ENCODE data around the gene ACTR6. TPM values are rescaled to one million over a fixed set of nuclear protein-coding genes. Genes with fewer than 3 reads are reported as not detected.
A peak's percentile ranks its signal among the peaks of the same experiment; 100 is the strongest.

Gene ACTR6
- total RNA-seq, 1 donor from 2014 or later: 23.9 TPM

DNA sequence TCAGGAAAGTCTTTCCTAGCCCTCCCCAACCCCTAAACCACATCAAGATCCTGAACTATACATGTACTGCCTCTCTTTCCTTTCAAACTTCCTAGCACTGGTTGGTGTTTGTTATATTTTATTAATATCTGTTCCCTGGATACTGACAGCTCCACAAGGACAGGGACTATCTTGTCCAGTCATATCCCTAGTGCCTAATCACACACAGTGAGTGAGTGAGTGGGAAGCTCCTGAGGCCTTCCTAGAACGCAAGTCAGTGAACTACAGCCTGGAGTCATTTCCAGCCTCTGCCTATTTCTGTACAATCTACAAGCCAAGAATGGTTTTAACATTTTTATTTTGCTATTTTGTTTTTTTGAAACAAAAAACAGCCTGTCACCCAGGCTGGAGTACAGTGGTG lies 7.5 kb upstream of the ACTR6 start:
- DNase-seq (ENCODE audit: low read depth) (no peak), FAIRE-seq (no peak)
- Mint-ChIP-seq H3K36me3 (ENCODE audit: low read depth, unreplicated experiment) (no peaks in the 10 kb centered on the region), H3K27ac (ENCODE audit: unreplicated experiment) (no peak overlapping the region), H3K4me3 (ENCODE audit: unreplicated experiment) (no peak overlapping the region), H3K9me3 (ENCODE audit: unreplicated experiment) (no peaks in the 10 kb centered on the region), H3K27me3 (ENCODE audit: low read depth, unreplicated experiment) (no peaks in the 10 kb centered on the region), H3K4me1 (ENCODE audit: low read depth, unreplicated experiment) (peaks cover 3% of the 10 kb centered on the region)
- no peaks in the 10 kb centered on the region for H3K36me3 ChIP-seq (ENCODE audit: insufficient read depth, low read length)
- TF ChIP-seq EZH2 (IDR thresholded peaks at IDR 0.05; ENCODE audit: insufficient read depth, low read length): no peak
- TF ChIP-seq, protein P1, sequence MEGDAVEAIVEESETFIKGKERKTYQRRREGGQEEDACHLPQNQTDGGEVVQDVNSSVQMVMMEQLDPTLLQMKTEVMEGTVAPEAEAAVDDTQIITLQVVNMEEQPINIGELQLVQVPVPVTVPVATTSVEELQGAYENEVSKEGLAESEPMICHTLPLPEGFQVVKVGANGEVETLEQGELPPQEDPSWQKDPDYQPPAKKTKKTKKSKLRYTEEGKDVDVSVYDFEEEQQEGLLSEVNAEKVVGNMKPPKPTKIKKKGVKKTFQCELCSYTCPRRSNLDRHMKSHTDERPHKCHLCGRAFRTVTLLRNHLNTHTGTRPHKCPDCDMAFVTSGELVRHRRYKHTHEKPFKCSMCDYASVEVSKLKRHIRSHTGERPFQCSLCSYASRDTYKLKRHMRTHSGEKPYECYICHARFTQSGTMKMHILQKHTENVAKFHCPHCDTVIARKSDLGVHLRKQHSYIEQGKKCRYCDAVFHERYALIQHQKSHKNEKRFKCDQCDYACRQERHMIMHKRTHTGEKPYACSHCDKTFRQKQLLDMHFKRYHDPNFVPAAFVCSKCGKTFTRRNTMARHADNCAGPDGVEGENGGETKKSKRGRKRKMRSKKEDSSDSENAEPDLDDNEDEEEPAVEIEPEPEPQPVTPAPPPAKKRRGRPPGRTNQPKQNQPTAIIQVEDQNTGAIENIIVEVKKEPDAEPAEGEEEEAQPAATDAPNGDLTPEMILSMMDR (IDR thresholded peaks at IDR 0.05; ENCODE audit: insufficient read depth, low read depth, low read length): no peak
- no peak overlapping the region for H3K9ac ChIP-seq (ENCODE audit: low read length)
- no peak overlapping the region for H2AFZ ChIP-seq (ENCODE audit: low read depth, low read length)
- no peak overlapping the region for H3K4me2 ChIP-seq (ENCODE audit: low read length)
- H3K27me3 ChIP-seq (ENCODE audit: insufficient read depth, low read length): no peaks in the 10 kb centered on the region
- no peak overlapping the region for H3K4me3 ChIP-seq (ENCODE audit: insufficient read depth, low read depth, low read length)
- no peaks in the 10 kb centered on the region for H3K4me1 ChIP-seq (ENCODE audit: insufficient read depth, low read length)
- no peaks in the 10 kb centered on the region for H4K20me1 ChIP-seq (ENCODE audit: insufficient read depth, low read length)
- no peaks in the 10 kb centered on the region for H3K9me3 ChIP-seq (ENCODE audit: insufficient read depth, low read depth, low read length)
- no peaks in the 10 kb centered on the region for H3K79me2 ChIP-seq (ENCODE audit: insufficient read depth, low read length)
- no peak overlapping the region for H3K27ac ChIP-seq (ENCODE audit: low read depth, low read length)

DNA sequence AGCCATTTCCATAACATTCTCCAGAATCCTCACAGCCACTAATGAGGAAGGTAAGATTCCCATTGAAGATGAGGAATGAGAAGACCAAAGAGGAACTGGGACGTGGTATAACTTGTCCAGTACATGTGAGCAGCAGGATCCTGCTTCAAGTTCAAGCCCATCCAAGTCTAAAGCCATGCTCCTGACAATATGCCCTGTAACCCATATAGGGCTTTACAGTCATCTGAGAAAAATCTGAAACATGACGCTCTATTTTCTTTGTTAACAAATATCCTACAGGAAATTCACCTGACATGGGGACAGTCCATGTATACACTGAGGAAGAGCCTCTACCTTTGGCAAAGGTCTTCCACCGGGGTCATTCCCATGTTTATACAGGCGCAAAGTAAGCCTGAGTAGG lies 3.1 kb upstream of the ACTR6 start:
- H3K27me3 Mint-ChIP-seq (ENCODE audit: low read depth, unreplicated experiment): no peaks in the 10 kb centered on the region
- Histone ChIP-seq H2AFZ (ENCODE audit: low read depth, low read length) (no peak overlapping the region), H3K27me3 (ENCODE audit: insufficient read depth, low read length) (no peaks in the 10 kb centered on the region), H3K79me2 (ENCODE audit: insufficient read depth, low read length) (peaks cover 18% of the 10 kb centered on the region), H4K20me1 (ENCODE audit: insufficient read depth, low read length) (no peaks in the 10 kb centered on the region), H3K4me2 (ENCODE audit: low read length) (no peak overlapping the region), H3K27ac (ENCODE audit: low read depth, low read length) (no peak overlapping the region), H3K9me3 (ENCODE audit: insufficient read depth, low read depth, low read length) (no peaks in the 10 kb centered on the region), H3K9ac (ENCODE audit: low read length) (no peak overlapping the region), H3K4me3 (ENCODE audit: insufficient read depth, low read depth, low read length) (no peak overlapping the region), H3K36me3 (ENCODE audit: insufficient read depth, low read length) (no peaks in the 10 kb centered on the region), H3K4me1 (ENCODE audit: insufficient read depth, low read length) (peaks cover 7% of the 10 kb centered on the region)
- no peak overlapping the region for H3K4me3 Mint-ChIP-seq (ENCODE audit: unreplicated experiment)
- no peak overlapping the region for H3K27ac Mint-ChIP-seq (ENCODE audit: unreplicated experiment)
- FAIRE-seq: no peak
- H3K9me3 Mint-ChIP-seq (ENCODE audit: unreplicated experiment): no peaks in the 10 kb centered on the region
- peaks cover 5% of the 10 kb centered on the region for H3K4me1 Mint-ChIP-seq (ENCODE audit: low read depth, unreplicated experiment)
- no peak for TF ChIP-seq EZH2 (IDR thresholded peaks at IDR 0.05; ENCODE audit: insufficient read depth, low read length)
- TF ChIP-seq, protein P1 (IDR thresholded peaks at IDR 0.05; ENCODE audit: insufficient read depth, low read depth, low read length): no peak
- no peak for DNase-seq (ENCODE audit: low read depth)
- no peaks in the 10 kb centered on the region for H3K36me3 Mint-ChIP-seq (ENCODE audit: low read depth, unreplicated experiment)

DNA sequence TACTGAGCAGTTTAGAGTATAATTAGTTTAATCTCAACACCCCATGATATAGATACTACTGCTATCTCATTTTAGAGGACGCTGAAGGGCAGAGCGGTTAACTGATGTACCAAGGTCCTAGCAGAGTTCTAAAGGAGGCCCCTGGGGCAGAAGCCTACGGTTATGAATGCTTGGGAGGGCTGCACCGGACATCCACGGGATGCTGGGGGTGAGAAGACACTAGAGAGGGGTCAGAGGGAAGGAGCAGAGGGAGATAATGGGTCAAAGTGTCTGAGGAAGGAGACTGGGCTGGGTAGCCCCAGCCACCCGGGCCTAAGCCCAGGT lies 1.6 kb upstream of the ACTR6 start:
- Histone ChIP-seq H3K27me3 (ENCODE audit: insufficient read depth, low read length) (no peaks in the 10 kb centered on the region), H3K4me2 (ENCODE audit: low read length) (peak overlapping the region; percentile 93), H3K79me2 (ENCODE audit: insufficient read depth, low read length) (peaks cover 24% of the 10 kb centered on the region), H4K20me1 (ENCODE audit: insufficient read depth, low read length) (no peaks in the 10 kb centered on the region), H3K9me3 (ENCODE audit: insufficient read depth, low read depth, low read length) (no peaks in the 10 kb centered on the region), H3K27ac (ENCODE audit: low read depth, low read length) (no peak overlapping the region), H3K36me3 (ENCODE audit: insufficient read depth, low read length) (no peaks in the 10 kb centered on the region), H3K9ac (ENCODE audit: low read length) (peak overlapping the region; percentile 87), H3K4me3 (ENCODE audit: insufficient read depth, low read depth, low read length) (peak overlapping the region; percentile 95), H2AFZ (ENCODE audit: low read depth, low read length) (peak overlapping the region; percentile 87), H3K4me1 (ENCODE audit: insufficient read depth, low read length) (peaks cover 7% of the 10 kb centered on the region)
- Mint-ChIP-seq H3K4me3 (ENCODE audit: unreplicated experiment) (peak overlapping the region; percentile 79), H3K36me3 (ENCODE audit: low read depth, unreplicated experiment) (no peaks in the 10 kb centered on the region), H3K4me1 (ENCODE audit: low read depth, unreplicated experiment) (peaks cover 2% of the 10 kb centered on the region), H3K9me3 (ENCODE audit: unreplicated experiment) (no peaks in the 10 kb centered on the region), H3K27me3 (ENCODE audit: low read depth, unreplicated experiment) (no peaks in the 10 kb centered on the region), H3K27ac (ENCODE audit: unreplicated experiment) (no peak overlapping the region)
- TF ChIP-seq EZH2 (IDR thresholded peaks at IDR 0.05; ENCODE audit: insufficient read depth, low read length): no peak
- TF ChIP-seq, protein P1 (IDR thresholded peaks at IDR 0.05; ENCODE audit: insufficient read depth, low read depth, low read length): no peak
- no peak for DNase-seq (ENCODE audit: low read depth)
- FAIRE-seq: no peak
